Hematopoietic multipotent progenitor cell treated with erythropoietin and hydrocortisone succinate and interleukin-3 and kit ligand, for 8 days (in vitro differentiated cells): ENCODE measurements around the gene SPIN1.

Source experiments
- DNase-seq: peaks from one replicate; pipeline ENCODE4 v3.0.0-alpha.2; 2015

The SPIN1 gene

DNA sequence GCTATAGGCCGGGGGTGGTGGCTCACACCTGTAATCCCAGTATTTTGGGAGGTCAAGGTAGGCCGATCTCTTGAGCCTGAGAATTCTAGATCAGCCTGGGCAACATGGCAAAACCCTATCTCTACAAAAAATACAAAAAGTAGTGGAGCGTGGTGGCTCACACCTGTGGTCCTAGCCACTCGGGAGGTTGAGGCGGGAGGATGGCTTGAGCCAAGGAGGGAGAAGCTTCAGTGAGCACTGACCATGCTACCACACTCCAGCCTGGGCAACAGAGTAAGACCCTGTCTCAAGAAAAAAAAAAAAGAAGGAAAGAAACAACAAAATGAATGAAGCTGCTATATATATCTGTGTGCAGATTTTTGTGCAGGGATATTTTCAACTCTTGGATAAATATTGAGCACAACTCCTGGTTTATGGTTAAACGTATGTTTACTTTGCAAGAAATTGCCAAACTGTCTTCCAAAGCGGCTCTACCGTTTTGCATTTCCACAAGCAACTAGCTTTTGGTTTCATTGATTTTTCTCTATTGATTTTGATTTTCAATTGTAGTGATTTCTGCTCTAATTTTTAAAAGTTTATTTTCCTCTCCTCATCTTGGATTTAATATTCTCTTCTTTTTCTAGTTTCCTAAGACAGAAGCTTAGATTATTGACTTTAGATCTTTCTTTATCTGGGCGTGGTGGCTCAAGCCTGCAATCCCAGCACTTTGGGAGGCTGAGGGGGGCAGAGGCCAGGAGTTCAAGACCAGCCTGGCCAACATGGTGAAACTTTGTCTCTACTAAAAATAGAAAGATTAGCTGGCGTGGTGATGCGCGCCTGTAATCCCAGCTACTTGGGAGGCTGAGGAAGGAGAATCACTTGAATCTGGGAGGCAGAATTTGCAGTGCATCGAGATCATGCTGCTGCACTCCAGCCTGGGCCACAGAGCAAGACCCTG is 49.2 kb downstream of the SPIN1 start:
- no peak for DNase-seq

DNA sequence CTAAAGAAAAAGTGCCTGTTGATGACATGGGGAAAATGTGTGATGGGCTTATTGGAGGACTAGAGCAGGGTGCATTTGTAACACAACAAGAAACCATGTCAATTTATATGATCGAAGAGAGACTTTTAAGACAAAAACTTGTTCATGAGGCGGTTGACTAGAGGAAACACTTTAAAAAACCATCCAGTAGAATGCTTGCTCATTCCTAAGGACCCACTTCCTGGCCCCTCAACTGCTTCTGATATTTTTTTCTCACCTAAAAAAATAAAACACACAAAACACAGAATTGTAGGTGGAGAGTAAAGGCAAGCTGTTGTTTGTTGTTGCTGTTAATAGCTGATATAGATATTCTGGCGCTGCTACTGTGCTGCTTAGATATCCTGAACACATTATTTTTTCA is 50.6 kb downstream of the SPIN1 start:
- DNase-seq = no peak

DNA sequence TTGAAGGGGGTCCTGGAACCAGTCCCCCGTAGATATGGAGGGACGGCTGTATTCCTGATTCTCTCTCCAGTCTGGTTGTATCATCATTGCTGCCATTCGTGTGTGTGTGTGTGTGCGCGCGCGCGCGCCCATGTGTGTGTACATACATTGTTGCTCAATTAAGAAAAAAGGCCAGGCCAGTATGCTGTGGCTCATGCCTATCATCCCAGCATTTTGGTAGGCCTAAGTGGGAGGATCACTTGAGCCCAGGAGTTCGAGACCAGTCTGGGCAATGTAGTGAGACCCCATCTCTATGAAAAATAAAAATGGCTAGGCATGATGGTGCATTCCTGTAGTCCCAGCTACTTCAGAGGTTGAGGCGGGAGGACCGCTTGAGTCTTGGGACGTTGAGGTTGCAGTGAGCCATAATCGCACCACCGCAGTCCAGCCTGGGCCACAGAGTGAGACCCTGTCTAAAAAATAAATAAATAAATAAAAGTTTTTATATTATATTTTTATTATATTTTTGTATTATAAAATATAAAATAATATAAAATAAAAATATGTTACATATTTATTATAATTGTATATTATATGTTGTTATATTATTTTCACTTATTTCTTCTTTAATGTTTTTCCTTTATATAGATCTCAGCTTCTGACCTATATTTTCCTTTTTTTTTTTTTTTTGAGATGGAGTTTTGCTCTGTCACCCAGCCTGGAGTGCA is 53.2 kb downstream of the SPIN1 start:
- no peak for DNase-seq

DNA sequence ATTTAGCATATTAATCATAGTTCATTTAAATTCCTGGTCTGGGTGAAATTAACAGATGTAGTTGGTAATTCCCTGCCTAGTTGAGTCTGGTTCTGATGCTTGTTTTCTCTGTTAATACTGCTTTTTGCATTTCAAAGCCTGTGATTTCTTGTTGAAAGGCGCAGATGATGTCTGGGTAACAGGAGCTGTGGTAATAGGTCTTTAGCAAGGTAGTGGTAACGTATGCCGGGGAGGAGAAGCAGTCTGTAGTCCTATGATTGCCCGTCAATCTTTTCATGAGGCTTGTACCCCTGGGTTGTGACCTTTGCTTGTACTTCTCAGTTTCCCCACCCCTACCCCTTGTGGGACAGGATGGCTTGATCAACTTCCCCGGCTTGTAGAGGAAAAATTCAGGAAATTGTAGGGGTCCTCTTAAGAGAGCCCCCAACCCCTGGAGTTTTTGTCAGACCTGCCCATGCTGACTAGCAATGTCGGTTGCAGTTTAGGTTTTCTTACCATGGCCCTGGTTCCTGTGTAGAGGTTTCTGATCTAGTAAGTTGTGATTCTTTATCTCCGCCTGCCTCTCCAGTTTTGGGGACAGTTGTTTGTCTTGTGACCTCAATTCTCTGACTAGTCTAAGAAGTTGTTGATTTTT is 55.4 kb downstream of the SPIN1 start:
- DNase-seq = no peak

DNA sequence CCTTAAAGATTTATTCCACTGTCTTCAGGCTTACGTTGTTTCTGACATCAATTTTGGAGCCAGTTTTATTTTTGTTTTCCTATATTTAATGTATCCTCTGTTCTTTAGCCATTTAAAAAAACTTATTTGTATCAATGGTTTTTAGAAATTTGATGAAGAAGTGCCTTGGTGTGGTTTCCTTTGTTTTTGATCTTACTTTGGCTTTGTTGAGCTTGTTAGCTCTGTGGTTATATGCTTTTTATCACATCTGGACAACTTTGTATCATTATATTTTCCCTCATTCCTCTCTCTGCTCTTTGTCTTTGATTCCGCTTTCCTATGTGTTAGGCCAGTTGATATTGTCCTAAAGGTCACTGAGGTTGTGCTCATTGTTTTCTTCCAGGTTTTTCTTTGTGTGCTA is 58.5 kb downstream of the SPIN1 start:
- DNase-seq = no peak

DNA sequence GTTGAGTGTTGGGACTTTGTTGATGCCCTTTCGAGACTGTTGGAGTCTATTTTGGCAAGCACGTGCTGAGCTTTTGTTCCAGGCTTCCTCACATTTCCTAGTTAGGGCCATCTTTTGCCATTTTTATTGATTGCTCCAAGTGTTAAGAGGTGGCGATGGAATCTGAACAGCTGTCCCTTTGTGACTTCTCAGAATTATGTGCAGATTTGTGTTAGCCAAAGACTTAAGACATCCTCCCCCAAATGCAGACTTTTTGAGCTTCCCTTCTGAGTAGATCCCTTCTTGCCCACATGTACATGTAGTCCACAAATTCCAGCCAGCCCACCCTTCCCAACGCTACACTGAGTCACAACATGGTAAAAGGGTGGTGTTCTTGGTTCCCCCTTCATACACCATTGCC is 59.2 kb downstream of the SPIN1 start:
- no peak for DNase-seq

DNA sequence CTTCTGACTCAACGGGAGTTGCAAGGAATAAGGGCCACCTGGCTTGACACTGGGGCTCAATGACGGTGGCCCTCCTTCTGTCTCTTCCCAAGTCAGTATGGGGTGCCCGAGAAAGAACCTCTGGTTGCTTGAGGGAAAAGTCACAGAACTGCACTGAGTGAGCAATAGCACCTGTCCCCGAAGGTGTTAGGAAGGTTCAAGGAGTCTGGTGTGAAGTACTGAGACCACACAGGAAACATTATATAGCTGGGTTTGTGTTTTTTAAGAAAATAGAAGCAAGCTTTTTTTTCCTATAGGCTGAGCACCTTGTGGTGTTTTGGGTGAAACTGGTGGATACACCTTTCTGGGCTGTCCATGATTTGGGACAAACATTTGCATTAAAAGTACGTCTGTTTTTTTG is 62.9 kb downstream of the SPIN1 start:
- DNase-seq = no peak

DNA sequence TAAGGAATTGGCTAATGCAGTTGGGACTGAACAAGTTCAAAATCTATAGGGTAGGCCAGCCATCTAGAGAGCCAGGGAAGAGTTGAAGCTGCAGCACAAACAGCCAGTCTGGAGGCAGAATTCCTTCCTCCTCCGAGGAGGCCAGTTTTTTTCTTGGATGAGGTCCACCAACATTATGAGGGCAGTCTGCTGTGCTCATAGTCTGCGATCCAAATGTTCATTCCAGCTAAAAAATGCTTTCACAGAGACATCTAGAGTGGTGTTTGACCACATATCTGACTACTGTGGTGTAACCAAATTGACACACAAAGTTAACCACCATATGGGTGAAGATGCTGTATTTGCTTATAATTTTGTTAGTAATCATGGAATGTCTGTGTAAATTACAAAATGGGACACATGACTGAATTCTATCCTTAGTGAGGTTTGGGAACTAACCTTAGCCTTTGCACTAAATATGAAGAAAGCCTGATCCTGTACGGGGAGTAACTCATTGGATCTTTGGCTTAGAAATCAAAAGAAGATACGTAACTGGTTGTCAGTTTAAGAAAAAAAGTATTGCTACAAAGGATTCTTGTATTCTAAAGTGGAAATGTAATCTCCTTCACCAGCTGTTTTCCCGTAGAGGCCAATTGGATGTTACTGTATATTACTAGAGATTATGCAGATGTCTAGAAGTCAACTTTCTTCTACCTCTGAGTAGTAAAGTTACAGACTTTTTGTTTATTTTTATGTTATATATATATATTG is 70.6 kb downstream of the SPIN1 start:
- no peak for DNase-seq

DNA sequence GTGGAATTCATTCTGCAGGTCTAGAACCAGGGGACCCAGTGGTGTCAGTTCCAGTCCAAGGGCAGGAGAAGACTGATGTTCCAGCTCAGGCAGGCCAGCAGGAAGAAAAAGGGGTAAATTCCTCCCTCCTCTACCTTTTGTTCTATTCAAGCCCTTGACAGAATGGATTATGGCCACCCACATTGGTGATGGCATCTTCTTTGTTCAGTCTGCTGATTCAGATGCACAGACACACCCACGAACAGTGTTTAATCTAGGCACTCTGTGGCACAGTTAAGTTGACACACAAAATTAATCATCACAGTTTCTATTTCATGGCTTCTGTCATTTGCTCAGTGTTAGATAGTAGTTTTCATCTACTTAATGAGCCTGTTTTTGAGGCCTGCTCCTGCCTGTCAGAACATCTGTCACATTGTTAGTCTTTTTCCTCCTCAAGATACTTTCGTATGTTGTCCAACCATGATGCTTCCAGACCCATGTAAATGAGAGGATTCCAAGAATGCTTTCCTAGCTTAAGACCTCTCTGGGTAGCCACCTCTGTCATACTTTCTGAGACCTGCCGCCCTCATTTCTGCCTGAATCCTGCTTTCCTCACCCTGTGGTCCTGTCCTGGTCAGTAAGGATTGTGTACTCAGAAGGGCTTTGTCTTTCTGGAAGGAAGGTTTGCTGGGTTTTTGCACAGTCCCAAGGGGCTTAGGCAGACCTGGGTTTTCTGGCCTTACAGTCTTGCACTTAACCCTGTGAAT is 72.5 kb downstream of the SPIN1 start:
- DNase-seq = no peak

DNA sequence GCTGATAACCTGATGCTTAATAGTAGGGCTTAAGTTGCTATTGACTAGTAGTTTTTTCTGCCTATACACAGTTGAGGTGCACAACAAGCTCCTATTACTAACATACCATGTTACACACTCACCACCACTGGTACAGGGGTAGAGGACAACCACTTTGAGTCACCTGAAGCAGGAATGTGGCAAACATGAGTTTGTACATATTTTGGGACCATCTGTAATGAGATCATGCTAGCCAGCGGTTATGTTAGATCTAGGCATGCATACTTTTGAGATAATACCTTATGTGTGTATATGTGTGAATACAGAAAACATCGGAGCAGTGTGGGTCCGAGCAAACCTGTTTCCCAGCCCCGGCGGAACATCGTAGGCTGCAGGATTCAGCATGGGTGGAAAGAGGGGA is 73.9 kb downstream of the SPIN1 start:
- DNase-seq = no peak

DNA sequence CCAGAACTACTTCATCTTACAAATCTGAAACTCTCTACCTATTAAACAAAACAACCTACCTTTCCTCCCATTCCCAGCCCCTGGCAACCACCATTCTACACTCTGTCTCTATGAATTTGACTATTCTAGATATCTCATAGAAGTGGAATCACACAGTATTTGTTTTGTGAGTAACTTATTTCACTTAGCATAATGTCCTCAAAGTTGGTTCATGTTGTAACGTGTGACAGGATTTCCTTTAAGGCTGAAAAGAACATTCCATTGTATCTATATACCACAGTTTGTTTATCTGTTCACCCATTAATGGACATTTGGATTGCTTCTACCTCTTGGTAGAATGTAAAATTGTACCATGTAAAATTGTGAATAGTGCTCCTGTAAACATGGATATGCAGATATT is 76.6 kb downstream of the SPIN1 start:
- no peak for DNase-seq

DNA sequence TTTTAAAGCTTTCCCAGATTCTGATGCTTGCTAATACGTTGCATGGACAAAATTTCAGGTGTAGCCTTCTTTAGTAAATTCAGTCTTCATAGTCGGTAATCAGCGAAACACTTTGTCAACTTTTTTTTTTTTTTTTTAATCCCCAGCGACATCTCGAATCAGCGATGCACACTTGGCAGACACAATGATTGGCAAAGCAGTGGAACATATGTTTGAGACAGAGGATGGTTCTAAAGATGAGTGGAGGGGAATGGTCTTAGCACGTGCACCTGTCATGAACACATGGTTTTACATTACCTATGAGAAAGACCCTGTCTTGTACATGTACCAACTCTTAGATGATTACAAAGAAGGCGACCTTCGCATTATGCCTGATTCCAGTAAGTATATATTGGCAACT is 80.0 kb downstream of the SPIN1 start:
- DNase-seq = no peak

DNA sequence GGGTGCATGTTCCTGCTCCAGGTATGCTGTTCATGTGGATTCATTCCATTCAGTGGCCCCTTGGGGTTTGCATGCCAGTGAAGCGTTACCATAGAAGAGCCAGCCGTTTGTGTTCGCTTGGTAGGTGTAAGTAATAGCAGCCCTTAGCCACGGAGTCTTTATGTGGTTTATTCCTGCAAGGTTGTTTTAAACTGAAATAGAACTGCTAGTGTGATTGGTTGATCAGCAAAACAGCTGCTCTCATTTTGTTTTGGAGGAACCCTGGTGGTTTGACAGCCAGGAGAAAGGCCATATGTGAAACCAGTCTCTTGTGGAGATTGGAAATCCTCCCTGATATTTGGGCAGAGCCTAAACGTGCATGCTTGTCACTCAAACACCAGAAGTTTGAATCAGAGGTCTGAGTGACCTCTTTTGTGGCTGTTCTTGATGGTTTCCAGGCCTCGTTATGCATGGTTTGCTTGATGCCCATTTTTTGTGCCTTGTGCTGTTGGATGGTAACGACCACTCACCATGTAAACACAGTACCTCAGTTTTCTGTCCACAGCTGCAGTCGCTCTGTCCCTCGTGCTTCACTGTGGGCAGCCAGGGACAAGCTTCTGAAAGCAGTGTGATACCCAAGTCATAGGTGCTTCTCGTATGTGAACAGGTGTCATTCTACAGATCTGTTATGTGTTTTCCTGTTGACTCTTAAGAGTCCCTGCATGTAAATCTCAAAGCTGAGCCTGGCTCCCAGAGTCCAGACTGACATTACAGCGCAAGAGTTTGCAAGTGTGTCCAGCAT is 88.4 kb downstream of the SPIN1 start:
- no peak for DNase-seq

DNA sequence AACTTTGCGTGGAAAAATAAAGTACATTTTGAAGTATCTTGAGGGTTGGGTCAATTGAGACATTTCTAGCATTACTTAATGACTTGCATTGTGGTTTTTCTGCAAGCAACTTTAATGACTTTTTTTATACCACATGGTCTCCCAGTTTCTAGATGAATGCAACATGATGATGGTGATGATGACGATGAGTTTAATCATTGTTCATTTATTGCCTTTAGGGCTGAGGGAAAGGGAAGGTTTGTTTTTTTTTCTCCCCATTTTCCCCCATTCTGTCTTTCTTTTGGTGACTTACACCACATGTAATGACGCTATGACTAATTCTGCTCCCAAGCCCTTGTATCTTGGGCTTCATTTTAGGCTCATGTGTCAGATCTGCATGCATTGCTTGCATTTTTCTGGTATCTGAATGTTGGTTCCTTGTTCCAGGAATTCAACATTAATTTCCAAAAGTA is 89.1 kb downstream of the SPIN1 start:
- DNase-seq = no peak

DNA sequence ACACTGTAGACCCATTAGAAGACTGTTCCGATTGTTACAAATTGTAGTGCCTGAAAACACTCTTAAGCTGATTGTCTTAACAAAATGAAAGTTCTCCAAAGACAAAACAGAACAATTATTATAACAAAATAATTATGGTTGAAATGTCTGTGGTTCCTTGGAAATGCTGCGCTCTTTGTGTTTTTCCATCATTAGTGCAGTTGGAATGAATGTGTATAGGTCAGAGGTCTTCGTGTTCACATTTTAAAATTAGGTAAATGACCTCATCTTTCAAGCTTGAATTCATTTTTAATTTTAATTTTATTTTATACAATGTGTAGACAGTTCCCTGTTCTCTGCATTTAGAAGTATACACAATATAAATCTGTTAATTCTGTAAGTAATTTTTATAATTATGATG is 90.0 kb downstream of the SPIN1 start:
- no peak for DNase-seq

DNA sequence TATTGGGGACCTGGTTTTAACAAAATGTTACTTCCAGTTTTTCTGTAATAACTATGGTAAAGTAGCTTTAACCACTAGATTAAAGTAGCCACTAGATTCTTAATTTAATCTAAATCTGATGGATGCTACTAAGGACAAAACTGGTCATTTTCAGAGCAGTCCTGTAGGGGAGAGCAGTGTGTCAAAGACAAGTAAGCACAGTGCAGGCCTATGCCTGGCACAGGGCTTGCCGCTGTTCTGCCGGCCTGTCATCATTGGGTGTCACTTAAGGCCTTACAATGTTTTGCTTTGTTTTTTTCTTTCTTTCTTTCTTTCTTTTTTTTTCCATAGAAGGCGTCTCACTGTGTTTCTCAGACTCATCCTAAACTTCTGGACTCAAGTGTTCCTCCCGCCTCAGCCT is 93.7 kb downstream of the SPIN1 start:
- DNase-seq = no peak

DNA sequence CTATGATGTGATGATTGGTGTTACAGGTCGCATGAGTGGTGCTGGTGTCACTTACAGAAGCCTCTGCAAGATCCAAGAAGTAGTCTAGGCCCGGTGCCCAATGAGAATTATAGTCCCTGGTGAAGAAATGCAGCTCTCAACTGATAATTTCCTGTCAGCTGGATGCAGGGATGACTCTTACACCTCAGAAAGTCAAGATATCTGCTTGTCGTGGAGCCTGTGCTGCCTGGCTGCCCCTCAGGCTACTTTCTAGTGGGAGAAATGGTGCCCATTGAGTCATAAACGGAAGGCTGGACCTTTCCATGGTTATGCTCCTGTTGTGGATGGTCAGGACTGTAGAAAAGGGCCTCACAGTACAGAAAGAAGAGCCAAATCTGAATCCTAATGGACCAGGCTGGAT is 99.9 kb downstream of the SPIN1 start:
- no peak for DNase-seq

DNA sequence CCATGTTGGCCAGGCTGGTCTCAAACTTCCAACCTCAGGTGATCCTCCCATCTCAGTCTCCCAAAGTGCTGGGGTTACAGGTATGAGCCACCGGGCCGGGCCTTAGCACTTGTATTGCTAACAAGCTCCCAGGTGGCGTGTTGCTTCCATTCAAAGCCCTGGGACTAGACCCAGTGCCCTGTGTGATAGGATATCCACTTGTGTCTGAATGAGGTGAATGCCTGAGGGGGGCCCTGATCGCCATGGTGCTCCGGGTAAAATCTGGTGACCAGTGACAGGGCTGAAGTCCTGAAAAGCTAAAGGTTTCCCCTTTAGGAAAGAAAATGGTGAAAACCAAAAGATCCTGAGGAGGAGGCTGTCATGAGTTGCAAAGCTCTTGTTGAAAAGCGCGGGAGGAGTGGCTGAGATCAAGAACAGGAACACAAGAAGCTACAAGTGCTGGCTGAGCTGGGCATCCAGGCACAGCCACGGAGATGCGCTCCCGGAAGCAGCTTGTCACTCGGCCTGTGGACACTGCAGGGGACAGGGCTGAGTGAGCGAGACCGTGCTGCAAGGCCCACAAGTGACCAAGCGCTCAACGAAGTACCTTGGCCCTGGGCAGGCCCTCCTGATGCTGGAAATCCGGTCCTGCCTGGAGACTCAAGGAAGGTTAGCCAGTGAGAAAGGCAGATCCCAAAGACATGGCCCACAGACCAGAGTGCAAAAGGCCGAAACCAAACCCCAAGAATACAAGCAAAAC is 106.9 kb downstream of the SPIN1 start:
- DNase-seq = no peak

DNA sequence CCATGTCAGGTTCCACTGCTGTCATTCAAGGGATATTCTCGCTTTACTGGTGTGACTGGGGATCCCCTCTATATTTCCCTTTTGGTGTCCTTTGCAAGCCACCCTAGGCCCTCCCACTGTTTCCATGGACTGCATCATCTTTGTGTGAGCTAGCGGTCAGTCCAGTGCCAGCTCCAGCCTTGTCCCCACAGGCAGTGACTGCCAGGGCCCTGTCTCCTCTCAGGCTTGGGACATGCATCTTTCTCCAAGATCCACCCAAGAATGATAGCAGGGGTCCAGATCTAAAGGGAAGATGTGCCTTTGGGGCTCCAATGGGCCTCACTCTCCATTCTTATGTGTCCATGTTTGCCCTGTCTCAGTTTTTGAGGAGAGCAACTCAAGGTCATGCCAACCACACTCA is 109.0 kb downstream of the SPIN1 start:
- no peak for DNase-seq

DNA sequence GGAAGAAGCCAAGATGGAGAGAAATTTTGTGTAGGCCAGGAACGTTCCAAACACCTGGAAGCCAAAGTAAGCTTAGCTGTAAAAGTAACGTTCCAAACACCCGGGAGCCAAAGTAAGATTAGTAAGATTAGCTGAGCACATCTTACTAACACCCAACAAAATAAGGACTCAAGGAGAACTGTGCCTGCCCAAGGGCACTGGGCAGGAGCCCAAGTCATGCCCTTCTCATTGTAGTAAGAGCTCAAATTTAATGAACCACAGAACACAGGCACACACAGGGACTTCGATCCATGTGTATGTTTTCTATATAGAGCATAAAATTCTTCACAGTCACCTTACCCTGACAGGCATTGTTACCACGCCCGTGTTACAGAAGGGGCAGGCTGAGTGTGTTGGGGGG is 110.6 kb downstream of the SPIN1 start:
- no peak for DNase-seq

DNA sequence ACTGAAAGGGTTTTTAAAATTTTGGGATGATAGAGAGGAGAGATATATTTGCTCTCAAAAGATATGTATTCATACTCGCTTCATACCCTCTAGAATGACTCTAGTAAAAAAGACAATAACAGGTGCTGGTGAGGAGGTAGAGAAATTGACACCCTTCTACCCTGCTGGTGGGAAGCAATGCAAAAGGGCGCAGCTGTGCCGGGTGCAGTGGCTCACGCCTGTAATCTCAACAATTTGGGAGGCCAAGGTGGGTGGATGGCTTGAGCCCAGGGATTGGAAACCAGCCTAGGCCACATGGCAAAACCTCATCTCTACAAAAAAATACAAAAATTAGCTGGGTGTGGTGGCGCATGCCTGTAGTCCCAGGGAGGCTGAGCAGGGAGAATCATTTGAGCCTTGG is 112.8 kb downstream of the SPIN1 start:
- DNase-seq = no peak
